Suprapubic skin (tissue), 4 donors: ENCODE results near the gene PASK. TPM values are rescaled to one million over a fixed set of nuclear protein-coding genes. Genes with fewer than 3 reads are reported as not detected.

Experiments used
- DNase-seq, 2 donors: peaks; one replicate each; pipeline ENCODE4 v3.0.0-alpha.2; 2019; ENCODE audit warnings: low spot score in 2 of 2
- H3K27ac ChIP-seq: fragments of 200-600 bp; sonication (generic); one replicate; pipeline ENCODE4 v1.5.1; 2019
- H3K27me3 ChIP-seq: fragments of 200-600 bp; sonication (generic); one replicate; pipeline ENCODE4 v1.5.1; 2019
- H3K36me3 ChIP-seq: fragments of 200-600 bp; sonication (generic); one replicate; pipeline ENCODE4 v1.5.1; 2019
- H3K4me1 ChIP-seq: fragments of 200-600 bp; sonication (generic); one replicate; pipeline ENCODE4 v1.5.1; 2019
- H3K4me3 ChIP-seq: fragments of 200-600 bp; sonication (generic); one replicate; pipeline ENCODE4 v1.5.1; 2019; ENCODE audit warnings: mild to moderate bottlenecking
- H3K9me3 ChIP-seq: fragments of 200-600 bp; sonication (generic); one replicate; pipeline ENCODE4 v1.5.1; 2019
- EP300 ChIP-seq: sonication (generic); formaldehyde crosslinking; IDR thresholded peaks from one replicate; pipeline ENCODE4 v1.6.1; 2017; ENCODE audit warnings: antibody characterized with exemption
- POLR2A ChIP-seq, 2 donors: fragments of 450-650 bp; IDR thresholded peaks; one replicate each; pipeline ENCODE4 v1.6.1; 2017; ENCODE audit warnings: antibody characterized with exemption in 2 of 2, mild to moderate bottlenecking in 2 of 2, moderate library complexity in 2 of 2
- POLR2AphosphoS5 ChIP-seq, 3 donors: sonication (generic); formaldehyde crosslinking; IDR thresholded peaks; one replicate each; pipeline ENCODE4 v1.6.1; 2017; ENCODE audit warnings: antibody characterized with exemption in 3 of 3
- WGBS: methylation state at CpG from one replicate; pipeline ENCODE4 v1.1.5; 2018; 5-methylcytosine and 5-hydroxymethylcytosine counted together
- total RNA-seq, 4 donors: library from RNA; depleted of rRNA; stranded (reverse); fragments of >200 nt; gene quantifications; one replicate each; pipeline ENCODE4 v1.1.0, GENCODE V29; 2016
- TF ChIP-seq, protein P1 (sequence below), 2 donors: fragments of 200-600 bp in 1 of 2; fragments of 450-650 bp in 1 of 2; sonication (generic) in 1 of 2; IDR thresholded peaks; one replicate each; pipeline ENCODE4 v1.5.1; 2016 to 2019; ENCODE audit warnings: antibody characterized with exemption in 2 of 2, mild to moderate bottlenecking in 1 of 2, moderate library complexity in 1 of 2

Gene PASK
- total RNA-seq, 4 donors from 2014 or later: 9.8 to 19.7 (median 14.6) TPM

DNA sequence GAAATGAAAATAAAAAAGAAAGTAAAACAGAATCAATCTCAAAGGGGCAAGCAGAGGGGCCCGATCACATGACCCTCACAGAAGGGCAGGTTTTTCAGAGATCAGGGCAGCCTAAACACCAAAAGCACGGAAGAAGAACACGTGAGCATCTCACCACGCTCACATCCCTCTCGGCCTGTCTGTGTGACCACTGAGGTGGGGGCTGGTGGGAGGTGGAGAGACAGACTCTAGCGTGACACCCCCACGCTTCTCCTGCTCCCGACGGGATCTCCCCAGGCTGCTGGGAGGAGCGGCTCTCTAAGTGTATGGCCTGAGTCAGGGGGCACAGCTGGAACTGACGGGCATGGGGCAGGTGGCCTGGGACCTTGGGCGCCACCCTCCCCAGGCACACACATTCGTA, 23.6 kb downstream of the PASK start:
- H3K27ac ChIP-seq: no peak overlapping the region

DNA sequence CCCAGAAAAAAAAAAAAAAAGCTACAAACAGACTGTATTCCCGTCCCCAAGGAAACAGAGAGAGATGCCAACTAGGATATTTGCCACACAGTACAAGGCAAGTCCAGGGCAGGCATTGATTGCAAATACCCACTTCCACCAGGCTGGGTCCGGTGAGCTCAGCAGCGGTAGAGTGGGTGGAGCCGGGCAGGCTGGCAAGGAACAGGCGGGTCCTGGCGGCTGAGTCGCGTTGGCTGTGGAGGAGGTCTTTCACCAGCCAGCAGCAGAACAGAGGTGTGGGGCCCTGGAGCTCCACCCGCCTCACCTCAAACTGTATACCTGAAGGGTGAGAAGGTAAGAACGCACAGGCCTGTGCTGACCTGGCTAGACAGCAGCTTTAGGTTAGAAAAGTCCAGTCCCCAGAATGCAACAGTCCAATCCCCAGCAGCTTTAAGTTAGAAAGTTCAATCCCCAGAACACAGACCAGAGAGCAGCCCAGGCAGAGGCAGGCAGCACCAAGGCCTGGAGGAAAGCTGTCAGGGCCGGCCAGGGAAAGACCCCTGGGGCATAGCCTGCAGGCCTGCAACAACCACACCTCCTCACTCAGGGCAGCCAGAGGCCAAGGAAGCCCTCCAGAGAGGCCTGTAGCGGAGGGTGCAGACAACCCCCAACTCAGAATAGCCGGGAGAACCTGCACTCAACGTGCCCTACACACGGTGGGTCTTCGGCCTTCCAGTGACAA, 25.3 kb downstream of the PASK start:
- no peak overlapping the region for H3K27ac ChIP-seq
- TF ChIP-seq POLR2AphosphoS5 (IDR thresholded peaks at IDR 0.05) (no peak), POLR2A (IDR thresholded peaks at IDR 0.05) (no peak), EP300 (no peak)
- TF ChIP-seq, protein P1, sequence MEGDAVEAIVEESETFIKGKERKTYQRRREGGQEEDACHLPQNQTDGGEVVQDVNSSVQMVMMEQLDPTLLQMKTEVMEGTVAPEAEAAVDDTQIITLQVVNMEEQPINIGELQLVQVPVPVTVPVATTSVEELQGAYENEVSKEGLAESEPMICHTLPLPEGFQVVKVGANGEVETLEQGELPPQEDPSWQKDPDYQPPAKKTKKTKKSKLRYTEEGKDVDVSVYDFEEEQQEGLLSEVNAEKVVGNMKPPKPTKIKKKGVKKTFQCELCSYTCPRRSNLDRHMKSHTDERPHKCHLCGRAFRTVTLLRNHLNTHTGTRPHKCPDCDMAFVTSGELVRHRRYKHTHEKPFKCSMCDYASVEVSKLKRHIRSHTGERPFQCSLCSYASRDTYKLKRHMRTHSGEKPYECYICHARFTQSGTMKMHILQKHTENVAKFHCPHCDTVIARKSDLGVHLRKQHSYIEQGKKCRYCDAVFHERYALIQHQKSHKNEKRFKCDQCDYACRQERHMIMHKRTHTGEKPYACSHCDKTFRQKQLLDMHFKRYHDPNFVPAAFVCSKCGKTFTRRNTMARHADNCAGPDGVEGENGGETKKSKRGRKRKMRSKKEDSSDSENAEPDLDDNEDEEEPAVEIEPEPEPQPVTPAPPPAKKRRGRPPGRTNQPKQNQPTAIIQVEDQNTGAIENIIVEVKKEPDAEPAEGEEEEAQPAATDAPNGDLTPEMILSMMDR (IDR thresholded peaks at IDR 0.05): no peak
- 64% methylated on average over 11 of the region's 16 CpGs for WGBS

More for the DNA sequence above, 23.6 kb downstream of the PASK start:
- 95% methylated on average over 12 of the region's 13 CpGs for WGBS
- Histone ChIP-seq H3K9me3 (no peaks in the 10 kb centered on the region), H3K4me1 (peaks cover 5% of the 10 kb centered on the region), H3K27me3 (no peaks in the 10 kb centered on the region), H3K4me3 (no peak overlapping the region), H3K36me3 (peaks cover 9% of the 10 kb centered on the region)
- TF ChIP-seq, protein P1 (IDR thresholded peaks at IDR 0.05): no peak
- TF ChIP-seq EP300 (no peak), POLR2A (IDR thresholded peaks at IDR 0.05) (no peak), POLR2AphosphoS5 (IDR thresholded peaks at IDR 0.05) (no peak)
- peak; percentile 41 to 68 for DNase-seq

DNA sequence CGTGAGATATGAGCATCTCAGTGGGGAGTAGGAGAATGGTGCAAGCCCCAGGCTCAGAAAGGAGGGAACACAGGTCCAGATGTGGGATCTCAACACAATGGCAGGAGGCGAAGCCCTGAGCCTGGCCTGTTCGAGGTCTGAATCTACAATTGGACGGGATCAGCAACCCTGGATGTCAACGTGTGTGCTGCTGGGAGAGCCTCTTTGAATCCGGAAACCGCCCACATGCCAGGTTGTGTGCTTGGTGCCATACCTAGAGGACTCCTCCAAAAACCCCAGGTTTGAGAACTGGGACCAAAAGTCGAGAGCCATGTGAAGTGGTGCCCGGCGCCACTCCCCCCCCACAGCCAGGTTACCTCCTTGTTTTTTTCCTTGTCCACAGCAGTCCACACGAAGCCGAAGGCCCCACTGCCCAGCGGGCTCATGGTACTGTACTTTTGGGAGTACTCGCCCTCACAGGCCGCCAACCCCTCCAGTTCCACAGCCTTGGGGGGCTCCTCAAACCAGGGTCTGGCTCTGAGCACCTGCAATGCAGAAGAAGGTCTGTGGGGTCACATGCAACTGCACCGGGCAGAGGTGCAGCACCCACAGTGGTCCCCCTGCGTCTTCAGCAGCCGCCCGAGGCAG, 26.8 kb downstream of the PASK start:
- H3K4me3 ChIP-seq: no peak overlapping the region
- DNase-seq: peak; percentile 44 to 53
- H3K27ac ChIP-seq: no peak overlapping the region
- WGBS: 92% methylated on average over 14 of the region's 19 CpGs
- TF ChIP-seq EP300 (no peak), POLR2AphosphoS5 (IDR thresholded peaks at IDR 0.05) (no peak), POLR2A (IDR thresholded peaks at IDR 0.05) (no peak)
- TF ChIP-seq, protein P1 (IDR thresholded peaks at IDR 0.05): no peak
- peaks cover 9% of the 10 kb centered on the region for H3K36me3 ChIP-seq
- no peaks in the 10 kb centered on the region for H3K27me3 ChIP-seq
- H3K9me3 ChIP-seq: no peaks in the 10 kb centered on the region
- peaks cover 5% of the 10 kb centered on the region for H3K4me1 ChIP-seq

More for the DNA sequence above, 25.3 kb downstream of the PASK start:
- peak; percentile 69 to 79 for DNase-seq
- peaks cover 9% of the 10 kb centered on the region for H3K36me3 ChIP-seq
- H3K4me1 ChIP-seq: peaks cover 5% of the 10 kb centered on the region
- H3K27me3 ChIP-seq: no peaks in the 10 kb centered on the region
- H3K9me3 ChIP-seq: no peaks in the 10 kb centered on the region
- H3K4me3 ChIP-seq: no peak overlapping the region

DNA sequence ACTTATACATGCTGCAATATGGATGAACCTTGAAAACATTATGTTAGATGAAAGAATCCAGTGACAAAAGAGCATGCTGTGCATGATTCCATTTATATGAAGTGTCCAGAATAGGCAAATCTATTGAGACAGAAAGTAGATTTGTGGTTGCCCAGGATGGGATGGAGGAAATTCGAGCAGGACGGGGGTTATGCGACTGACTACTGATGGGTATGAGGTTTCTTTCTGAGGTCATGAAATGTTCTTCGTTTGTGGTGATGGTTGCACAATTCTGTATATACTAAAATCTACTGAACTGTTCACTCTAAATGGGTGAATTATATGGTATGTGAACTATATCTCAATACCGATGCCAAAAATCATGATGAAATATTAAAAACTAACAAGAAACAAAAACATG, 28.3 kb downstream of the PASK start:
- peaks cover 9% of the 10 kb centered on the region for H3K36me3 ChIP-seq
- no peak for DNase-seq
- H3K4me1 ChIP-seq: peaks cover 5% of the 10 kb centered on the region
- WGBS: 95% methylated on average over 5 of the region's 5 CpGs
- H3K9me3 ChIP-seq: no peaks in the 10 kb centered on the region
- TF ChIP-seq POLR2AphosphoS5 (IDR thresholded peaks at IDR 0.05) (no peak), POLR2A (IDR thresholded peaks at IDR 0.05) (no peak), EP300 (no peak)
- TF ChIP-seq, protein P1 (IDR thresholded peaks at IDR 0.05): no peak
- no peak overlapping the region for H3K27ac ChIP-seq
- H3K4me3 ChIP-seq: no peak overlapping the region
- H3K27me3 ChIP-seq: no peaks in the 10 kb centered on the region

DNA sequence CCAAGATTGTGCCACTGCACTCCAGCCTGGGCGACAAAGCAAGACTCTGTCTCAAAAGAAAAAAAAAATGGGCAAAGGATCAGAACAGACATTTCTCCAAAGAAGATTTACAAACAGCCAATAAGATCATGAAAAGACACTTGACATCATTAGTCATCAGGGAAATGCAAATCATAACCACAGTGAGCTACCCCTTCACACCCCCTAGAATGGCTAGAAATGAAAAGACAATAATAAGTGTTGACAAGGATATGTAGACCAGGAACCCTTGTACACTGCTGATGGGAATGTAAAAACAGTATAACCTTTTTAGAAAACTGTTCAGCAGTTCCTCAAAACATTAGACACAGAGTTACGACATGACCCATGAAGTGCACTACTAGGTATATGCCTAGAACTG, 28.8 kb downstream of the PASK start:
- 97% methylated on average over 2 of the region's 2 CpGs for WGBS
- TF ChIP-seq EP300 (no peak), POLR2A (IDR thresholded peaks at IDR 0.05) (no peak), POLR2AphosphoS5 (IDR thresholded peaks at IDR 0.05) (no peak)
- TF ChIP-seq, protein P1 (IDR thresholded peaks at IDR 0.05): no peak
- Histone ChIP-seq H3K4me3 (no peak overlapping the region), H3K27ac (no peak overlapping the region), H3K4me1 (peaks cover 5% of the 10 kb centered on the region), H3K9me3 (no peaks in the 10 kb centered on the region), H3K27me3 (no peaks in the 10 kb centered on the region), H3K36me3 (peaks cover 9% of the 10 kb centered on the region)
- DNase-seq: no peak
